Activated naive CD8-positive, alpha-beta T cell (primary cell): ENCODE results near the gene FBXO48.
"Not testable (repeated sequence)": the region's sequence is repeated elsewhere in the genome, so short reads cannot be mapped to it uniquely, and the experiment has no call there.

Source experiments
- H3K27ac Mint-ChIP-seq: one replicate; pipeline ENCODE4 v1.8.0; 2021; ENCODE audit warnings: mixed read lengths
- H3K27me3 Mint-ChIP-seq: one replicate; pipeline ENCODE4 v1.8.0; 2021; ENCODE audit warnings: mixed read lengths
- H3K36me3 Mint-ChIP-seq: one replicate; pipeline ENCODE4 v1.8.0; 2021; ENCODE audit warnings: mixed read lengths
- H3K4me1 Mint-ChIP-seq: one replicate; pipeline ENCODE4 v1.8.0; 2021; ENCODE audit warnings: low read depth, mixed read lengths
- H3K4me3 Mint-ChIP-seq: one replicate; pipeline ENCODE4 v1.8.0; 2021; ENCODE audit warnings: mild to moderate bottlenecking, mixed read lengths
- H3K9me3 Mint-ChIP-seq: one replicate; pipeline ENCODE4 v1.8.0; 2021; ENCODE audit warnings: low read depth, mixed read lengths

Gene FBXO48

GRCh38 chr2:68467077-68467960 lies at the start of gene FBXO48, which contains the start of gene APLF:
FBXO48 (minus strand) TSS chr2:68467294; CDS start chr2:68465145, 2,149 bp downstream.
APLF (plus strand) TSS chr2:68467585; CDS start chr2:68467732, 147 bp downstream.
- H3K9me3 Mint-ChIP-seq, result no peaks in the 10 kb centered on the region
- H3K27ac Mint-ChIP-seq, result peak within 1 kb of the TSS; percentile 93
- peak within 1 kb of the TSS; percentile 97 for H3K4me3 Mint-ChIP-seq
- peaks cover 47% of the 10 kb centered on the region for H3K4me1 Mint-ChIP-seq
- H3K36me3 Mint-ChIP-seq, result no peaks in the 10 kb centered on the region
- H3K27me3 Mint-ChIP-seq, result no peaks in the 10 kb centered on the region

- Mint-ChIP-seq H3K36me3 (peaks cover 4% of the 10 kb centered on the region), H3K27me3 (no peaks in the 10 kb centered on the region), H3K4me3 (no peak overlapping the region), H3K9me3 (peaks cover 18% of the 10 kb centered on the region), H3K4me1 (no peaks in the 10 kb centered on the region), H3K27ac (no peak overlapping the region)
These were observed 49.2 kb upstream of the FBXO48 start for GRCh38 chr2:68516051-68516955.

- no peak overlapping the region for H3K4me3 Mint-ChIP-seq
- no peaks in the 10 kb centered on the region for H3K27me3 Mint-ChIP-seq
- H3K4me1 Mint-ChIP-seq, result no peaks in the 10 kb centered on the region
- H3K27ac Mint-ChIP-seq, result no peak overlapping the region
- H3K36me3 Mint-ChIP-seq, result peaks cover 7% of the 10 kb centered on the region
- peaks cover 18% of the 10 kb centered on the region for H3K9me3 Mint-ChIP-seq
These were observed 47.3 kb upstream of the FBXO48 start for GRCh38 chr2:68514316-68514929.

- Mint-ChIP-seq H3K4me3 (no peak overlapping the region), H3K36me3 (peaks cover 13% of the 10 kb centered on the region), H3K27me3 (no peaks in the 10 kb centered on the region), H3K9me3 (peaks cover 18% of the 10 kb centered on the region), H3K4me1 (no peaks in the 10 kb centered on the region), H3K27ac (no peak overlapping the region)
These were observed 45.9 kb upstream of the FBXO48 start for GRCh38 chr2:68512966-68513365.

- Mint-ChIP-seq H3K27me3 (no peaks in the 10 kb centered on the region), H3K36me3 (peaks cover 13% of the 10 kb centered on the region), H3K4me3 (no peak overlapping the region), H3K27ac (no peak overlapping the region), H3K4me1 (peaks cover under 1% of the 10 kb centered on the region), H3K9me3 (peaks cover 18% of the 10 kb centered on the region)
These were observed 45.2 kb upstream of the FBXO48 start for GRCh38 chr2:68512326-68512725.

- Mint-ChIP-seq H3K27ac (no peak overlapping the region), H3K4me3 (peak overlapping the region; percentile 44), H3K36me3 (peaks cover 8% of the 10 kb centered on the region), H3K4me1 (peaks cover 21% of the 10 kb centered on the region), H3K27me3 (no peaks in the 10 kb centered on the region), H3K9me3 (no peaks in the 10 kb centered on the region)
These were observed 39.1 kb upstream of the FBXO48 start for GRCh38 chr2:68506170-68506569.

- H3K36me3 Mint-ChIP-seq, result peaks cover 6% of the 10 kb centered on the region
- H3K27ac Mint-ChIP-seq, result peak overlapping the region; percentile 17
- peak overlapping the region; percentile 44 for H3K4me3 Mint-ChIP-seq
- H3K9me3 Mint-ChIP-seq, result no peaks in the 10 kb centered on the region
- no peaks in the 10 kb centered on the region for H3K27me3 Mint-ChIP-seq
- H3K4me1 Mint-ChIP-seq, result peaks cover 21% of the 10 kb centered on the region
These were observed 38.6 kb upstream of the FBXO48 start for GRCh38 chr2:68505603-68506159.

- H3K36me3 Mint-ChIP-seq, result peaks cover 8% of the 10 kb centered on the region
- peaks cover 3% of the 10 kb centered on the region for H3K9me3 Mint-ChIP-seq
- no peaks in the 10 kb centered on the region for H3K27me3 Mint-ChIP-seq
- no peak overlapping the region for H3K4me3 Mint-ChIP-seq
- no peak overlapping the region for H3K27ac Mint-ChIP-seq
- peaks cover 16% of the 10 kb centered on the region for H3K4me1 Mint-ChIP-seq
These were observed 34.7 kb upstream of the FBXO48 start for GRCh38 chr2:68501768-68502167.

GRCh38 chr2:68500649-68501048 lies 33.6 kb upstream of the FBXO48 start:
- Mint-ChIP-seq H3K4me3 (no peak overlapping the region), H3K27me3 (no peaks in the 10 kb centered on the region), H3K36me3 (peaks cover 12% of the 10 kb centered on the region), H3K27ac (no peak overlapping the region), H3K4me1 (peaks cover 4% of the 10 kb centered on the region), H3K9me3 (peaks cover 7% of the 10 kb centered on the region)

- peaks cover 13% of the 10 kb centered on the region for H3K9me3 Mint-ChIP-seq
- peaks cover 19% of the 10 kb centered on the region for H3K36me3 Mint-ChIP-seq
- H3K4me1 Mint-ChIP-seq, result no peaks in the 10 kb centered on the region
- no peak overlapping the region for H3K27ac Mint-ChIP-seq
- no peaks in the 10 kb centered on the region for H3K27me3 Mint-ChIP-seq
- no peak overlapping the region for H3K4me3 Mint-ChIP-seq
These were observed 32.0 kb upstream of the FBXO48 start for GRCh38 chr2:68499133-68499532.

GRCh38 chr2:68491582-68491981 lies 24.5 kb upstream of the FBXO48 start:
- H3K27ac Mint-ChIP-seq, result no peak overlapping the region
- H3K4me3 Mint-ChIP-seq, result no peak overlapping the region
- peaks cover 8% of the 10 kb centered on the region for H3K4me1 Mint-ChIP-seq
- H3K36me3 Mint-ChIP-seq, result peaks cover 13% of the 10 kb centered on the region
- peaks cover 7% of the 10 kb centered on the region for H3K9me3 Mint-ChIP-seq
- no peaks in the 10 kb centered on the region for H3K27me3 Mint-ChIP-seq

GRCh38 chr2:68489282-68489681 lies 22.2 kb upstream of the FBXO48 start:
- no peaks in the 10 kb centered on the region for H3K27me3 Mint-ChIP-seq
- H3K9me3 Mint-ChIP-seq, result no peaks in the 10 kb centered on the region
- H3K27ac Mint-ChIP-seq, result no peak overlapping the region
- H3K36me3 Mint-ChIP-seq, result peaks cover 5% of the 10 kb centered on the region
- no peak overlapping the region for H3K4me3 Mint-ChIP-seq
- H3K4me1 Mint-ChIP-seq, result peaks cover 8% of the 10 kb centered on the region

GRCh38 chr2:68488605-68489004 lies 21.5 kb upstream of the FBXO48 start:
- H3K4me1 Mint-ChIP-seq, H3K27me3 Mint-ChIP-seq, H3K4me3 Mint-ChIP-seq, H3K9me3 Mint-ChIP-seq, H3K36me3 Mint-ChIP-seq, H3K27ac Mint-ChIP-seq: not testable (repeated sequence)

GRCh38 chr2:68487773-68488355 lies 20.8 kb upstream of the FBXO48 start:
- Mint-ChIP-seq H3K4me1 (peaks cover 8% of the 10 kb centered on the region), H3K4me3 (no peak overlapping the region), H3K9me3 (no peaks in the 10 kb centered on the region), H3K27me3 (no peaks in the 10 kb centered on the region), H3K36me3 (peaks cover 2% of the 10 kb centered on the region), H3K27ac (no peak overlapping the region)
